Neural progenitor cell (in vitro differentiated cells): ENCODE results near the gene GOLGA6A. TPM values are rescaled to one million over a fixed set of nuclear protein-coding genes. Genes with fewer than 3 reads are reported as not detected.

ENCODE experiments used
- DNase-seq: peaks from one replicate; pipeline ENCODE4 v3.0.0-alpha.2; 2016; ENCODE audit warnings: low spot score
- H2AFZ ChIP-seq: fragments of 200-600 bp; sonication (generic); replicated peaks from 2 replicates; pipeline ENCODE4 v1.6.1; 2016; ENCODE audit warnings: antibody characterized with exemption
- H3F3A ChIP-seq: fragments of 200-600 bp; sonication (generic); 2 replicates; pipeline ENCODE4 v1.6.1; 2016; ENCODE audit warnings: antibody characterized with exemption, low read depth
- H3K27ac ChIP-seq: fragments of 200-600 bp; sonication (generic); 2 replicates; pipeline ENCODE4 v1.5.1; 2016; ENCODE audit warnings: mild to moderate bottlenecking
- H3K27me3 ChIP-seq: fragments of 200-600 bp; sonication (generic); 2 replicates; pipeline ENCODE4 v1.6.1; 2016; ENCODE audit warnings: mild to moderate bottlenecking, moderate library complexity
- H3K36me3 ChIP-seq: fragments of 200-600 bp; sonication (generic); 2 replicates; pipeline ENCODE4 v1.5.1; 2016
- H3K4me1 ChIP-seq: fragments of 200-600 bp; sonication (generic); 2 replicates; pipeline ENCODE4 v1.6.1; 2016; ENCODE audit warnings: mixed run types
- H3K4me2 ChIP-seq: fragments of 200-600 bp; sonication (generic); 2 replicates; pipeline ENCODE4 v1.6.1; 2016
- H3K4me3 ChIP-seq: fragments of 200-600 bp; sonication (generic); 2 replicates; pipeline ENCODE4 v1.5.1; 2016
- H3K79me2 ChIP-seq: fragments of 200-600 bp; sonication (generic); 2 replicates; pipeline ENCODE4 v1.6.1; 2016; ENCODE audit warnings: low read depth
- H3K9ac ChIP-seq: fragments of 200-600 bp; sonication (generic); 2 replicates; pipeline ENCODE4 v1.6.1; 2016
- H3K9me3 ChIP-seq: fragments of 200-600 bp; sonication (generic); 2 replicates; pipeline ENCODE4 v1.5.1; 2016; ENCODE audit warnings: low read depth
- H4K20me1 ChIP-seq: fragments of 200-600 bp; sonication (generic); 2 replicates; pipeline ENCODE4 v1.6.1; 2016; ENCODE audit warnings: low read depth
- H3K27ac Mint-ChIP-seq: 3 replicates; pipeline ENCODE4 v1.8.0; 2021; ENCODE audit warnings: mixed read lengths
- H3K27me3 Mint-ChIP-seq: 2 replicates; pipeline ENCODE4 v1.8.0; 2022; ENCODE audit warnings: low read depth, mild to moderate bottlenecking, inconsistent platforms, moderate library complexity, mixed read lengths; ENCODE audit not compliant: insufficient read depth
- H3K36me3 Mint-ChIP-seq: 3 replicates; pipeline ENCODE4 v1.8.0; 2021; ENCODE audit warnings: mixed read lengths
- H3K4me1 Mint-ChIP-seq: 3 replicates; pipeline ENCODE4 v1.8.0; 2021; ENCODE audit warnings: mixed read lengths
- H3K4me3 Mint-ChIP-seq: 3 replicates; pipeline ENCODE4 v1.8.0; 2021; ENCODE audit warnings: mild to moderate bottlenecking, moderate library complexity, mixed read lengths
- H3K9me3 Mint-ChIP-seq: 3 replicates; pipeline ENCODE4 v1.8.0; 2020; ENCODE audit warnings: mixed read lengths
- EZH2 ChIP-seq: fragments of 200-600 bp; sonication (generic); IDR thresholded peaks from 2 replicates; pipeline ENCODE4 v1.6.1; 2017; ENCODE audit warnings: antibody characterized with exemption, mild to moderate bottlenecking, moderate library complexity
- EZH2phosphoT487 ChIP-seq: fragments of 200-600 bp; sonication (generic); IDR thresholded peaks from 2 replicates; pipeline ENCODE4 v1.6.1; 2017; ENCODE audit warnings: antibody characterized with exemption
- total RNA-seq: library from RNA; depleted of rRNA; stranded (reverse); fragments of >200 nt; gene quantifications from 2 replicates; pipeline ENCODE4 v1.2.3, GENCODE V29; 2015; ENCODE audit warnings: low replicate concordance
- TF ChIP-seq, protein P1 (sequence below): fragments of 200-600 bp; sonication (generic); IDR thresholded peaks from 2 replicates; pipeline ENCODE4 v1.5.1; 2017; ENCODE audit warnings: antibody characterized with exemption, mild to moderate bottlenecking

GOLGA6A gene
- total RNA-seq, 1 donor from 2014 or later: 0.04 TPM

DNA sequence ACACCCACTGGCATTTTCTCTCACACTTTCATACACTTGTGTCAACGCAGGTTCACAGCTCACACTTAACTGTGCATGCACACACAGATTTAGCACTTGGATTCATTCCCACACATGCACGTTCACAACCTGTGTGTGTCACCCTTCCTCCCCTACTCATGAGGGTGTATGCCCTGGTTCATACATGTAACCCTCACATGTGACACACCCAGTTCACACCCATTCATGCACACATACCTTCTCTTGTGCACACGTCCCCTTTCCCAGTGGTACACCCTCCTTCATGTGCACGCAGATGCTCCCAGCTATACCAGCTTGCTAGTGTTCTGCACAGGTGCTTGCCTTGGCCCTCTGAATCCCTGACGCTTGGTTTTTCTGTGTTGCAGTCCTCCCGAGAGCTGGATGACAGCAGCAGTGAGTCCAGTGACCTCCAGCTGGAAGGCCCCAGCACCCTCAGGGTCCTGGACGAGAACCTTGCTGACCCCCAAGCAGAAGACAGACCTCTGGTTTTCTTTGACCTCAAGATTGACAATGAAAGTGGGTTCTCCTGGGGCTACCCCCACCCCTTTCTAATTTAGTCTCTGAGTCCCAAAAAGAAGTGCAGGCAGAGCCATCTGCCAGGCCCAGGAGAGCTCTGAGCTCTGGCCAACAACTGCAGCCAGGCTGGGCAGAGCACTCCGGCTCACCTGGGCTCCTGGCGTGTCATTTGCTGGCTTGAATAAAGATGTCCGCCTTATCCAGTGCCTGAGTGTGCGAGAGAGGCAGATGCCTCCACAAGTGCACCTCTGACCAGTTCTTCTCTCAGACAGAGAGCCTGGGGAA is 39.5 kb downstream of the GOLGA6A start:
- Mint-ChIP-seq H3K4me3 (no peak overlapping the region), H3K36me3 (no peaks in the 10 kb centered on the region), H3K9me3 (no peaks in the 10 kb centered on the region), H3K4me1 (peaks cover 16% of the 10 kb centered on the region), H3K27me3 (peaks cover 6% of the 10 kb centered on the region), H3K27ac (peak overlapping the region; percentile 21)
- H3K79me2 ChIP-seq: no peaks in the 10 kb centered on the region
- H3F3A ChIP-seq: no peaks in the 10 kb centered on the region
- TF ChIP-seq, protein P1, sequence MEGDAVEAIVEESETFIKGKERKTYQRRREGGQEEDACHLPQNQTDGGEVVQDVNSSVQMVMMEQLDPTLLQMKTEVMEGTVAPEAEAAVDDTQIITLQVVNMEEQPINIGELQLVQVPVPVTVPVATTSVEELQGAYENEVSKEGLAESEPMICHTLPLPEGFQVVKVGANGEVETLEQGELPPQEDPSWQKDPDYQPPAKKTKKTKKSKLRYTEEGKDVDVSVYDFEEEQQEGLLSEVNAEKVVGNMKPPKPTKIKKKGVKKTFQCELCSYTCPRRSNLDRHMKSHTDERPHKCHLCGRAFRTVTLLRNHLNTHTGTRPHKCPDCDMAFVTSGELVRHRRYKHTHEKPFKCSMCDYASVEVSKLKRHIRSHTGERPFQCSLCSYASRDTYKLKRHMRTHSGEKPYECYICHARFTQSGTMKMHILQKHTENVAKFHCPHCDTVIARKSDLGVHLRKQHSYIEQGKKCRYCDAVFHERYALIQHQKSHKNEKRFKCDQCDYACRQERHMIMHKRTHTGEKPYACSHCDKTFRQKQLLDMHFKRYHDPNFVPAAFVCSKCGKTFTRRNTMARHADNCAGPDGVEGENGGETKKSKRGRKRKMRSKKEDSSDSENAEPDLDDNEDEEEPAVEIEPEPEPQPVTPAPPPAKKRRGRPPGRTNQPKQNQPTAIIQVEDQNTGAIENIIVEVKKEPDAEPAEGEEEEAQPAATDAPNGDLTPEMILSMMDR: no peak
- TF ChIP-seq EZH2 (no peak), EZH2phosphoT487 (no peak)
- H3K4me2 ChIP-seq: no peak overlapping the region
- no peak overlapping the region for H3K9ac ChIP-seq
- H3K27me3 ChIP-seq: no peaks in the 10 kb centered on the region
- H3K4me3 ChIP-seq: no peak overlapping the region
- H3K9me3 ChIP-seq: no peaks in the 10 kb centered on the region
- no peak overlapping the region for H3K27ac ChIP-seq
- no peaks in the 10 kb centered on the region for H4K20me1 ChIP-seq
- H3K36me3 ChIP-seq: no peaks in the 10 kb centered on the region
- no peak overlapping the region for H2AFZ ChIP-seq
- no peak for DNase-seq
- H3K4me1 ChIP-seq: no peaks in the 10 kb centered on the region

GRCh38 chr15:74041777-74042435 is 40.4 kb downstream of the GOLGA6A start:
- H3K4me1 Mint-ChIP-seq: peaks cover 21% of the 10 kb centered on the region
- peaks cover 4% of the 10 kb centered on the region for H4K20me1 ChIP-seq
- no peaks in the 10 kb centered on the region for H3K9me3 Mint-ChIP-seq
- no peak overlapping the region for H3K9ac ChIP-seq
- H3K36me3 Mint-ChIP-seq: no peaks in the 10 kb centered on the region
- H3K27ac Mint-ChIP-seq: no peak overlapping the region
- no peaks in the 10 kb centered on the region for H3K27me3 ChIP-seq
- no peak overlapping the region for H2AFZ ChIP-seq
- no peak overlapping the region for H3K4me3 Mint-ChIP-seq
- H3F3A ChIP-seq: no peaks in the 10 kb centered on the region
- no peak overlapping the region for H3K4me3 ChIP-seq
- TF ChIP-seq, protein P1: no peak
- TF ChIP-seq EZH2phosphoT487 (no peak), EZH2 (no peak)
- H3K79me2 ChIP-seq: no peaks in the 10 kb centered on the region
- H3K4me2 ChIP-seq: no peak overlapping the region
- H3K36me3 ChIP-seq: no peaks in the 10 kb centered on the region
- H3K4me1 ChIP-seq: peaks cover 6% of the 10 kb centered on the region
- no peaks in the 10 kb centered on the region for H3K9me3 ChIP-seq
- peaks cover 6% of the 10 kb centered on the region for H3K27me3 Mint-ChIP-seq
- H3K27ac ChIP-seq: no peak overlapping the region
- no peak for DNase-seq

GRCh38 chr15:74041311-74041756 is 41.0 kb downstream of the GOLGA6A start:
- Histone ChIP-seq H3K4me3 (no peak overlapping the region), H3K4me2 (no peak overlapping the region), H3K27ac (no peak overlapping the region), H4K20me1 (peaks cover 4% of the 10 kb centered on the region), H3K4me1 (peaks cover 6% of the 10 kb centered on the region), H2AFZ (no peak overlapping the region), H3K79me2 (no peaks in the 10 kb centered on the region), H3K27me3 (no peaks in the 10 kb centered on the region), H3K9me3 (no peaks in the 10 kb centered on the region), H3F3A (no peaks in the 10 kb centered on the region), H3K36me3 (no peaks in the 10 kb centered on the region), H3K9ac (no peak overlapping the region)
- H3K36me3 Mint-ChIP-seq: no peaks in the 10 kb centered on the region
- no peak for DNase-seq
- H3K27me3 Mint-ChIP-seq: peaks cover 6% of the 10 kb centered on the region
- TF ChIP-seq, protein P1: no peak
- no peak for TF ChIP-seq EZH2phosphoT487
- TF ChIP-seq EZH2: no peak
- no peaks in the 10 kb centered on the region for H3K9me3 Mint-ChIP-seq
- H3K4me1 Mint-ChIP-seq: peaks cover 26% of the 10 kb centered on the region
- no peak overlapping the region for H3K27ac Mint-ChIP-seq
- H3K4me3 Mint-ChIP-seq: no peak overlapping the region
